Muscle layer of duodenum (tissue), 2 donors: ENCODE measurements around the gene WDR5.

Experiments used
- H3K27ac ChIP-seq: one replicate; pipeline ENCODE4 v1.7.0; 2013; ENCODE audit warnings: mild to moderate bottlenecking, low read length
- H3K27me3 ChIP-seq: one replicate; pipeline ENCODE4 v1.7.0; 2013; ENCODE audit warnings: low read depth, mild to moderate bottlenecking, control low read depth, low read length
- H3K36me3 ChIP-seq, 2 donors: one replicate each; pipeline ENCODE4 v1.7.0; 2013; ENCODE audit warnings: low read length in 2 of 2, control low read depth in 1 of 2, mild to moderate bottlenecking in 1 of 2; ENCODE audit not compliant: insufficient read depth in 2 of 2, control insufficient read depth in 1 of 2
- H3K4me1 ChIP-seq, 2 donors: one replicate each; pipeline ENCODE4 v1.7.0; 2013; ENCODE audit warnings: low read length in 2 of 2, mild to moderate bottlenecking in 2 of 2, control low read depth in 1 of 2, moderate library complexity in 1 of 2; ENCODE audit not compliant: insufficient read depth in 2 of 2, control insufficient read depth in 1 of 2
- H3K4me3 ChIP-seq, 2 donors: one replicate each; pipeline ENCODE4 v1.7.0; 2013; ENCODE audit warnings: low read length in 2 of 2, low read depth in 1 of 2, mild to moderate bottlenecking in 1 of 2
- H3K9me3 ChIP-seq, 2 donors: one replicate each; pipeline ENCODE4 v1.7.0; 2013; ENCODE audit warnings: low read length in 2 of 2, control low read depth in 1 of 2, mild to moderate bottlenecking in 1 of 2; ENCODE audit not compliant: control insufficient read depth in 1 of 2
- donor health status: healthy.

Gene WDR5

DNA sequence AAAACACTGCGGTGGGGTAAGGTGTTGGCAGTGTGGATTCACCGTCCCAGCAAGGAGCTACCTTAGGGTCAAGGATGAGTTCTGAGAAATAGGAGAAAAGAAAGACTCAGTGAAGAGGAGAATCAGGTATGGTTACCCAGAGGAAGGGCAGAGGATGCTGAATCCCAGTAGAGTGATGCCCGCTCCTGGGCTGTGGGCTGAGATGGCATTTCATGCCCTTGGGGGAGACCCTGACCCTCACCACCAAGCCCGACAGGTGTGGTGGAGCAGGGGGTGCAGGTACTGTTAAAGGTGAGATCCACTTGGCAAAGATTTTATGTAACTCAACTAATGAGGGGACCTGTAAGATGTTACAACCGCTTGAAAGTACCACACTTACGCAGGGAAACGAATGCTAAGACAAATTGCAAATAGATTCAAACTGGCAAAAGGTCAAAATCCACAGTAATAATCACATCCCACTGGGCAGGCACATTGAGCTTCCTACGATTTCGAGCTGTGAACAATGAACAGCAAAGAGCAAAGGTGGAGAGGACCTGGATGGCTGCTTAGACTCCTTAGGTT, 26.4 kb downstream of the WDR5 start:
- peaks cover 11 to 25% of the 10 kb centered on the region in 2 donors for H3K36me3 ChIP-seq
- peaks cover 3 to 7% of the 10 kb centered on the region in 2 donors for H3K4me1 ChIP-seq
- no peak overlapping the region for H3K4me3 ChIP-seq
- H3K27me3 ChIP-seq, result no peaks in the 10 kb centered on the region
- no peaks in the 10 kb centered on the region for H3K9me3 ChIP-seq
- H3K27ac ChIP-seq, result no peak overlapping the region

DNA sequence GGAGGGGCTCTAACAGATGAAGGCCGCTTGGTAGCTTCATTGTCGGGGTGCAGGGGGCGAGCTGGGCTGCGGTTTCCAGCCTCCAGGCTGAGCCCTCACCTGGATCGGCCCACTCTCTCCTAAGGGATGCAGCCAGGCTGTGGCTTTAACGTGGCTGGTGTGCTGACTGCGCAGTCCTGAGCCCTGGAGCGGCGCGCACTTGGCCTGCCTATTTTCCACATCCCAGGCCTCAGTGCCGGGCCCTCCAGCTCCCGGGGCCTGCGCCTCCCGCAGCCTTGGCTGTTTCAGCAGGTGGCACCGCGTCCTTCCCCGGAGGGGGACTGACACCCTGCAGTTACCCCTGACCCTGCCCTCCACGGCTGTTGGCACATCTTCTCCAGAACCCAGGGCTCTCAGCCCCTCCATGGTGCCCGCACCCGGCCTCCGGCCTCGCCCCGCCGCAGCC, 27.1 kb downstream of the WDR5 start:
- Histone ChIP-seq H3K4me3 (no peak overlapping the region), H3K27me3 (no peaks in the 10 kb centered on the region), H3K36me3 (peaks cover 6 to 18% of the 10 kb centered on the region in 2 donors), H3K9me3 (no peaks in the 10 kb centered on the region), H3K27ac (peak overlapping the region; percentile 16), H3K4me1 (peaks cover 3 to 7% of the 10 kb centered on the region in 2 donors)

DNA sequence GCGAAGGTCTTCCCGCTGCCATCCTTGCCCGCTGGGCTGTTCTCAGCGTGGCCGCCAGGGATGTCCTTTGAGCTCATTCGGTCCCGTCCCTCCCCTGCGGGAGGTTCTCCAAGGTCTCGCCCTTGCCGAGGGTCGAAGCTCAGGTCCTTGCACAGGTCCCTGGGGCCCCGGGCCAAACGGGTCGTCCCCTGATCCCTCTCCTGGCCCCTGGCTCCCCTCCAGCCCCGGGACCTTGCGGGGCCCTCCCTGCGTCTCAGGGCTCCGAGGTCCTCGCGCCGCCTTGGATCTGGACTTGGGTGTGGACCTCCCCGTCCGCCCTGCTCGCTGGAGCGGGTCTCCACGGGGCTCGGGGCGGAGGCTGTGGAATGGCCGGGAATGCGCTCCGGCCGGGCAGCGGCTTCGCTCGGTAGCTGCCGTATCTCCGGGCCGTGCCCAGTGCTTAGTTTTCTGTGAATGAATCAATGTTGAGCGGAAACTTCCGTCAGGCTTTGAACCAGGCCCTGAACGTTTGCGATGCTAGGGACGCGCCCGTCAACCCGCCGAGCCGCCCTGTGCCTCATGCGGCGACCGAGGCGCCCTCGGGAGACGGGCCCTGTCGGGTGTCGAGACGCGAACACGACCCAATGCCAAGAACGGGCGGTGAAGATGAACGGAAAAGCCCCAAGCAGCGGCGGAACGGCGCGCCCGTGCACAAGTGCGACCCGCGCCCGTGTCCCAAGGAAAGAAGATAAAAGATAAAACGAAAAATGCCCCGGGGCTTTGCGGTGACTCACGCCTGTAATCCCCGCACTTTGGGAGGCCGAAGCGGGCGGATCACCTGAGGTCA, 27.7 kb downstream of the WDR5 start:
- Histone ChIP-seq H3K4me3 (no peak overlapping the region), H3K9me3 (no peaks in the 10 kb centered on the region), H3K27me3 (no peaks in the 10 kb centered on the region), H3K36me3 (peaks cover under 1 to 12% of the 10 kb centered on the region in 2 donors), H3K27ac (peak overlapping the region; percentile 16), H3K4me1 (peaks cover 3 to 7% of the 10 kb centered on the region in 2 donors)

DNA sequence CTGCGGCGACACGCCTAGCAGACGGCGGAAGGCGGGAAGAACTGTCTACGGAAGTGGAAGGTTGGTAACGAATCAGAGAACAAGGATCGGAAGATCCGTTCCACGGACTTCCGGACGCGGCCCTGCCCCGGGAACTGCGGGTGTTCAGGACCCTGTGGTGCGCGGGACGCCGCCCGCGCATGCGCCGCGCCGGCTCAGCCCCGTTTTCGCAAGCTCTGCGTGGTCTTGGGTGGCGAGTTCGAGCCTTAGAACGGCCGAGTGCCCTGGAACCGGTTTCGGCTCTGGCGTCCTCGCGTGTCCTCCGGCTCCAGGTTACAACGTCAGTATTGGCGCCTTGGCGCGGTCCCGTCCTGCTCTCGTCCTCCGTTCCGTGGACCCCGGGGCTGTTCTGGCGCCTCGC, 29.0 kb downstream of the WDR5 start:
- Histone ChIP-seq H3K4me1 (peaks cover 3 to 7% of the 10 kb centered on the region in 2 donors), H3K27ac (no peak overlapping the region), H3K4me3 (no peak overlapping the region), H3K9me3 (no peaks in the 10 kb centered on the region), H3K36me3 (no peaks in the 10 kb centered on the region), H3K27me3 (no peaks in the 10 kb centered on the region)

DNA sequence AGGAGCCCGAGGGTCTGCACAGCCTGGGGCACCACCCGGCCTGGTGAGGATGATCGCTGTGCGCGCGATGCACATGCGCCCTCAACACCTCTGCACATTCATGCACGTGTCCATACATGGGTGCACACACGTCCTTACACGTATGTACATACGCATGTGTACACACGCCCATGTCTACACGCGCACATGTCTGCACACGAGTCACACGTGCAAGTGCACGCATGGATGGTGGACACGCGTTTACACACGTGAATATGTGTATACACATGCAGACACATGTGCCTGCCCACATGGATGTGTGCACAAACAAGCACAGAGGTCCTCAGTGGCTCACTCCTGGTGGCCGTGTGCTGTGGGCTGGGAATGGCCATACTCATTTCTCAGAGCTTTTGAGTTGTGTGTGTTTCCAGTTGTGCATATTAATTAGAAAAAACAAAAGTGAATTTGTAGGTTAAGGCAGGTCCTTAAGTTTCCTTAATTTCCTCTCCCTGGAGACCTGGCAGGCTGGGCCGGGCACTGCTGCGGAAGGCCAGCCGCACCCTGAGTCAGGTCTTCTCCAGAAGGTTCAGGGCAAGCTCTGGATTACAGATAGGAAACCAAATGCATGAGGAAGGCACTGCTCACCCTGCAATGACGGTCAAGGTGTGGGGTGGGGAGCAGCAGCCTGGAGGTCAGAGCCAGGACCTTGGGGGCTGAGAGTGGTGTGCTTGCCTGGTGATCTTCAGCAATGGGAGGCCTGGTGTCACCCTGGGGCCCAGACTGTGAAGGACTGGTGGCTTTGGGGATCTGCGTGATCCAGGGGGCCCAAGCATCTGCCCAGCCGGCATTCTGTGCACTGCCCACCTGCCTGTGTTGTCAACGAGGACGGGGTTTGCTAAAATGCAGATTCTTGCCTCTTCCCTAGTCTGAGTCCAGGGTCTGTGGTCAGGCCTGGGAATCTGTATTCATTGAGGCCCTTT, 29.8 kb downstream of the WDR5 start:
- H3K36me3 ChIP-seq, result no peaks in the 10 kb centered on the region
- H3K9me3 ChIP-seq, result no peaks in the 10 kb centered on the region
- peaks cover 3 to 7% of the 10 kb centered on the region in 2 donors for H3K4me1 ChIP-seq
- no peak overlapping the region for H3K4me3 ChIP-seq
- no peaks in the 10 kb centered on the region for H3K27me3 ChIP-seq
- no peak overlapping the region for H3K27ac ChIP-seq

DNA sequence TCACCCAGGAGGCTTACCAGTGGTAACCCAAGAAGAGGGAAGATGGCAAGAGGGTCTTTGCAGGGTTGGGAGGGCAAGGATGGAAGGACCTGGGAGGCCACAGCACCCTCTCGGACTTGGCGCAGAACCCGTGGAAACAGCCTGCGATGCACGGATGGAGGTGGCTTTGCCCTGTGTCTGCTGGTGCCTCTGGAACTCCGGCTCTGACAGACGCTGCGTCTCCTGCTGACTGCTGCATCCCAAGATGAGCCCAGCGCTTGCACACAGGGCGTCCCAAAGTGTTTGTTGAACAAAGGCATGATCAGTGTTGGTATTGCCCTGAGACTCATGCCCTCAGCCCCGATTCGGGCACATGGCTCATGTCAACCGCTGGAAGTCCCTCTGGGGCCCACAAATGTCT, 30.5 kb downstream of the WDR5 start:
- Histone ChIP-seq H3K27me3 (no peaks in the 10 kb centered on the region), H3K4me1 (peaks cover 3 to 7% of the 10 kb centered on the region in 2 donors), H3K27ac (no peak overlapping the region), H3K36me3 (no peaks in the 10 kb centered on the region), H3K9me3 (no peaks in the 10 kb centered on the region), H3K4me3 (no peak overlapping the region)

DNA sequence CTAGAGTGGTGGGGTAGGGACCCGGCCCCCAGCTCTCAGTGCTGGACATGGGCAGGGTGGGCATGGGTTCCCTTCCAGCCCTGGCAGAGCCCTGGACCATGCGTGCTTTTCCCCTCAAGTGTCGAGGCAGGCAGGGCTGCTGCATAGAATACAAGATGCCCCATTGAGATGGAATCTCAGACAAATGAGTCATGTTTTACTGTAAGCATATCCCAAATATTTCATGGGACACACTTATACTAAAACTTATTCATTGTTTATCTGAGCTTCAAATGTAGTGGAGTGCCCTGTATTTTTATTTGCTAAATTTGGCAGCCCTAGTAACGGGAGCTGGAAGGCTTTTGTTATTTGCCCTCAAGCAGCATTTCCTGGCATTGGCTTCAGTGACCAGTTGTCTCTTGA, 31.6 kb downstream of the WDR5 start:
- H3K4me1 ChIP-seq, result peaks cover 3 to 7% of the 10 kb centered on the region in 2 donors
- H3K36me3 ChIP-seq, result no peaks in the 10 kb centered on the region
- H3K27ac ChIP-seq, result no peak overlapping the region
- H3K4me3 ChIP-seq, result no peak overlapping the region
- H3K9me3 ChIP-seq, result no peaks in the 10 kb centered on the region
- no peaks in the 10 kb centered on the region for H3K27me3 ChIP-seq

DNA sequence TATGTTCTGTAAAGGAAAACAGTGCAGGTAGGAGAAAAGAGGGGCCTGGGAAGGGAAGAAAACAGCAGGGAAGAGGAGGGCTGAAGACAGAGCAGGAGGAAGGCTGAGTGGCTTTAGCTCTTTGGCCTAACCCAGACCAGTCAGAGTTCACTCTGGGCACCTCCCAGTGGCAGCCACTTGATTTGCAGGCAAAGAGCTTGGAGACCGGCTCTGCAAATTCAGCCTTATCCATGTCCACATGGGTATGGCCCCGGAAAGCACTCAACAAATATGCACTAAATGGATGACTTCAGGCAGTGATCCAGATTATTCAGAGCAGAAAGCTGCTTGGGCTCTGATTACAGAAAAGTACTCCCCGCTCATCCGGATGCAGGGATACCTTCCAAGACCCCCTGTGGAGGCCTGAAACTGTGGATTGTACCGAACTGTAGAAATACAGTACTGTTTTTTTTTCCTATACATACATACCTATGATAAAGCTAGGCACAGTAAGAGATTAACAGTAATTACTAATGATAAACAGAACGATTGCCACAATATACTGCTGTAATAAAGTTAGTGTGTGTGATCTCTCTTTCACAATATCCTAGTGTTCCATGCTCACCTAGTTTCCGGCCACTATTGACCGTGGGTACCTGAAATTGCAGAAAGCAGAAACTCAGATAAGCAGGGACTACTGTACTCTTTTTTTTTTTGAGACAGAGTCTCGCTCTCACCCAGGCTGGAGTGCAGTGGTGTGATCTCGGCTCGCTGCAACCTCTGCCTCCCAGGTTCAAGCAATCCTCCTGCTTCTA, 33.1 kb downstream of the WDR5 start:
- Histone ChIP-seq H3K9me3 (no peaks in the 10 kb centered on the region), H3K4me1 (peaks cover 0 to 4% of the 10 kb centered on the region in 2 donors), H3K27ac (no peak overlapping the region), H3K27me3 (no peaks in the 10 kb centered on the region), H3K36me3 (no peaks in the 10 kb centered on the region), H3K4me3 (no peak overlapping the region)

DNA sequence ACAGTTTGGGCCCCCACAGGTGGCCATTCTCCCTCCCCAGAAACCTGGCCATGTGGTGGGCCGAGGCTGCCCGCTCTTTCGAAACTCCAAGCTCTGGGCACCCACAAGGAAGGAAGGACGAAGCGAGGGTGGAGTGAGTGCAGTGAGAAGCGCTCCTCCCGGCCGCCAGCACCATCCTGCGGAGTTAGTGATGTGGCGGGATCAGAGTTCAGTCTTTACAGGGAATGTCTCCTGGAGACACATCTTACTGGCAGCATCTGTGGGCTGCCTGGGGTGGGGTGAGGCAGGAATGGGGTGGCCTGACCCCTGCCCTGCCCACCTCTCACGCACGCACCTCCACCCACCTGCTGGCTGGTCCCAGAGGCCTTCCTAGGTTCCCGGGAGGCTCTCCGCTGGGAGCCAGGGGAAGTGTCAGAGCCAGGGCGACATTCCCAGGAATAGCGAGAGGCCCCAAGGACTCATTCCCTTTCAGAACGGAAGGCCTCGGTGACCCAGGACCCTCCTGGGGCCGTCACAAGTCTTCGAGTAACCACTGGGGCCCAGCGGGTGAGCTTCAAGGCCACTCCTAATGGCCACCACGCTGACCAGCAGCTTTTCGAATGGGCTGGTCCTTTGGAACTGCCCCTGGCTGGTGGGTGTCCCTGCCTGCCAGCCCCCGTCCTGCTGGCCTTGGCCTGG, 34.0 kb downstream of the WDR5 start:
- no peak overlapping the region for H3K27ac ChIP-seq
- no peaks in the 10 kb centered on the region for H3K27me3 ChIP-seq
- H3K36me3 ChIP-seq, result no peaks in the 10 kb centered on the region
- H3K4me1 ChIP-seq, result peaks cover 0 to 12% of the 10 kb centered on the region in 2 donors
- no peak overlapping the region for H3K4me3 ChIP-seq
- no peaks in the 10 kb centered on the region for H3K9me3 ChIP-seq

DNA sequence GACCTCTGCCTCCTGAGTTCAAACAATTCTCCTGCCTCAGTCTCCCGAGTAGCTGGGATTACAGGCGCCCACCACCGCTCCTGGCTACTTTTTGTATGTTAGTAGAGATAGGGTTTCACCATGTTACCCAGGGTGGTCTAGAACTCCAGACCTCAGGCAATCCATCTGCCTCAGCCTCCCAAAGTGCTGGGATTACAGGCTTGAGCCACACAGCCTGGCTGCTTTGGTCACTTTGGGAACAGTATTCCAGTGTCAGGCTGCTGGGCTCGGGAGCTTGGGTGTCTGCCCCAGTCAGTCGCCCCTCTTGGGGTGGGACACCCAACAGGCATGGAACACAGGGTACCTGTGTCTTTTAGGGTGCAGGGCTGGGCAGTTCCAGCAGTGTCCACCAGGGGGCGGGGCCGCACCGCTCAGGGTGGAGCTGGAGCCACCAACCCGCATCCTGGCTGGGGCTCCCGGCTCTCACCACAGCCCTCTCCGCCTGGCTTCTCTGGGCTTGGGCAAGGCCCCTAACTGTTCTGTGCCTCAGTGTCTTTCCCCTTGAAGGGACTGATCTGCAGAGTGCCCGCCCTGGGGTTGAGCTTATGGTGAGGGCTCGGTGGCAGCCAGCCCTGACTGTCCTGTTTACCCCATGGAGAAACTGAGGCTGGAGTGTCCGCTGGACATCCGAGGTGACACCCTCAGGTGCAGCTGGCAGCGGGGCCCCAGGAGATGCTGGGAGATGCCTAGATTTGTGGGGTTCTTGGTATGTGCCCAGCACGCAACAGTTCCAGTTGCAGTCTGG, 34.8 kb downstream of the WDR5 start:
- Histone ChIP-seq H3K4me1 (peaks cover 0 to 20% of the 10 kb centered on the region in 2 donors), H3K9me3 (no peaks in the 10 kb centered on the region), H3K27me3 (no peaks in the 10 kb centered on the region), H3K27ac (no peak overlapping the region), H3K36me3 (no peaks in the 10 kb centered on the region), H3K4me3 (no peak overlapping the region)
